GM18870 (cell line): ENCODE results near the gene L3MBTL4.
"Not testable (repeated sequence)": the region's sequence is repeated elsewhere in the genome, so short reads cannot be mapped to it uniquely, and the experiment has no call there.

Experiments
- ATAC-seq: cut with Tn5 transposase; IDR thresholded peaks from one replicate; pipeline ENCODE4 v1.9.1; 2021; ENCODE audit warnings: moderate library complexity; ENCODE audit not compliant: unreplicated experiment

Gene L3MBTL4

DNA sequence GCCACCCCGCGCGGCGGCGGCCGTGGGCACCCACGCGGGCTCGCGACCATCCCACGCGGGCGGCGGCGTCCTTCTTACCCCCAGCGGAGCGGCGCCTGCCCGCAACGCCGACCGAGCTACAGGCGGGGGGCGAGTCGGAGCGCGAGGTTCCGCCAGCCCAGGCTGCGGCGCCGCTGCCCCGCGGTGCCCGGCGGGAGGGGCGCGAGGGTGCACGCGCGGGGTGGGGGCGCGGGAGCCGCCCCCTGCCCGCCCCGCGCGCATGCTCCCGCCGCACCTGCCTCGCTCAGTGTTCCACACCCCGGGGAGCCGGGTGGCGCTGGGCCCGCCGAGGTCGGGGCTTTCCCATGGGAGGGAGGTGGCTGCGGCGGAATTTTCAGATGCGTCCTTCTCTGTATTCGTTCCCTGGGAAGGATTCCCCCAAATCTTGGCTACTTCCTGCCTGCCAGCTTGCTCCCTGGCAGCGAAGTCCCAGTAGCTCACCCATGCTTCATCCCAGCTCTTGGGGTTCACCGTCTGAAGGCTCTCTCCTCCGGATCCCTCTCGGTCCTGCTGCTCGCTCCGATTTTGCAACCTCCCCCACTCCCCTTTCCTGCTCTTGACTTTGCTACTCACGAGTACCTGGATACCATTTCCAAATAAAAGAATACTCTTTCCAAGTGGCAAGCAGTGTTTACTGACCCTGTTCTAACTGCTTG lies at the start of gene L3MBTL4:
L3MBTL4 (minus strand) TSS at position 189 of the 695 bp plus-strand sequence. CDS start 103,286 bp downstream, outside the sequence.
- peak; percentile 40 for ATAC-seq

GRCh38 chr18:6452194-6452593 lies 37.5 kb upstream of the L3MBTL4 start:
- no peak for ATAC-seq

DNA sequence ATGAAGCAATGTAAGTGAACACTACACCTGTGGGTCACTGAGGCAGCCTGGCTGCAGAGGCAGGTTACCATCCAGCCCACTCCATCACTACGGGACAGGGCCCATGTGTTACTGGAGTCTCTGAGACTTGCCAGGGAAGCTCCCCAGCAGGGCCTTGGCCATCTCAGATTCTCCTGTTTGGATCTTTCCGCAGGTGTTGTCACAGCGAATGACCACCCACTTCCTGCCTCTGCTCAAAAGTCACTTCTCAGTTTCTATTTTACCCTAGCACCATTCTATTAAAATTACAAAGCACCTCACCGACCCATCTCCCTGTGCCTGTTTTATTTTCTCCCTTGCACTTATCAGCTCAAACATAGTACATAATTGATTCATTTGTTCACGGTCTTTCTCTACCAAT lies 34.5 kb upstream of the L3MBTL4 start:
- ATAC-seq = peak; percentile 81

- no peak for ATAC-seq
Observed at GRCh38 chr18:6444466-6445228, 29.9 kb upstream of the L3MBTL4 start.

GRCh38 chr18:6441200-6441599 lies 26.5 kb upstream of the L3MBTL4 start:
- no peak for ATAC-seq

- ATAC-seq = no peak
Observed at GRCh38 chr18:6437937-6438818, 23.5 kb upstream of the L3MBTL4 start.

DNA sequence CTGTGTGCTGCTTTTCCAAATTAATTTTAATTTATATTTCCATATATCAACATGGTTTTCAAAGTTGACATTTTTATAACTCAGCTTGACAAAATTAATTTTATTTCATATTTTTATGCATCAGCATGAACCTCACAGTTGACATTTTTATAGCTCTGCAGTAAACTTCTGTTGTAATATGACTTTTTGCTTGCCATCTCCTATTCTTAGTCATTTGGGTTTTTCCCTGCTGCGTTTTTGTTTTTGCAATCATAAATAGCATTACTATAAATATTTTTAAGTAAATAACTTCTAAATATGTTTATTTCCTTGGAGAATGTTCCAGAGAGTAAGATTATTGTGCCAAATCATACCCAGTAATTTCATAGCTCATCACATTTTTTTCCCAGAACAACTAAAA lies 21.0 kb upstream of the L3MBTL4 start:
- no peak for ATAC-seq

DNA sequence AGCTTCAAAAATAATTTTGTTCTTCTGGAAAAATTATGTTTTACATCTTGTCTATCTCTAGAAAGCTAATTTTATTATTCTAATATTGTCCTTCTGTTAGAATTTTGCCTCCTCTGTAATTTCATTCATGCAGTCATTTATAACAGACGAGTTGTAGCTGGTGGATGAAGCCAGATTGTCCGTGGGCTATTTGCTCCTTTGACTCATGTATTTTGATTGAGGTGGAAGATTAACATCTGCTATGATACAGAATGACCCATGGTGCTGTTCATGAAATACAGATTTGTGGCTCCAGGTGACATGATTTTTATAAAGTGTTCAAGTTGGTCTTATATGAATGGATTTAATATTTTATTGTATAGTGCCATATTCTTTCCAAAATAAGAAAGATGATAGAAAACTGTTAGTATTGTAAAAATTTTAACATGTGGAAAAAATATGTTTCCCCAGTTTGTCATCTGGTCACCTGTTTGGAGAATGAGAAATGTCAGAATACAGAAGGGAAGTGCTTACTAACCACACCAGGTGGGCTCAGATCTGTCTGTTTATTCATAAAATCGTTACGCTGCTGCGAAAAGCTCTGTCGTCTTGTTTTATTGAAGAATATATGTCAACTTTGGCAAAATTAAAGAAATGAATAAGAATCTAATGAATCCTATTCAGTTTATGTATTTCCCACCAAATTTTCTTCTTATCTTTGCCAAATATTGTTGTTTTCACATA lies 20.4 kb upstream of the L3MBTL4 start:
- ATAC-seq = no peak

- no peak for ATAC-seq
Observed at GRCh38 chr18:6434481-6434880, 19.8 kb upstream of the L3MBTL4 start.

DNA sequence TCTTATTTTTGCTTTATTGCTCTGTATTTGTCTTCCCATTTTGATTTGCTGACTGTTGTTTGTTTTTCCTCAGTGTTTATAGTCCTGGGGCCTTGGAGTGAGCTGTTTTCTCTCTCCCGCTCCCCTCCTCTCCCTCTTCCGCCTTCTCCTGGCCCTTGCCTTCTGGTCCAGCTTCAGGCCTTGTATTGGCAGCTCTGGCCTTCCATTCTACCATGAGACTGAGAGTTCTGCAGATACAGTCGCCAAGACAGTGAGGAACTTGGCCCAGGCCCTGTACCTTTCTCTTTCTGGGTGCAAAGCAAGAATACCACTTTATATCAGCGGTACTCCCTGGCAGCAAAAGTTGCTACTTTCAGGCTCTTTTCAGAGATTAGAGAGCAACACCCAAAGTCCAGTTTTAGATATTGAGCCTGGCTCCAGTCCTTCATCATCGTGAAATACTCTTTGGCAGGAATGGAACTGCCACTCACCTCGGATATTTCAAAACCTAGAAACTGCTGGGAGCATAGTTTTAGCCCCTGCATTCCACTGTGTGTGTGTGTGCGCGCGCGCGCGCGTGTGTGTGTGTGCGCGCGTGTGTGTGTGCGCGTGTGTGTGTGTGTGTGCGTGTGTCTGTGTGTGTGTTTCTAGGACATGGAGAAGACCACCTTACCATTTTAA lies 17.1 kb upstream of the L3MBTL4 start:
- no peak for ATAC-seq

DNA sequence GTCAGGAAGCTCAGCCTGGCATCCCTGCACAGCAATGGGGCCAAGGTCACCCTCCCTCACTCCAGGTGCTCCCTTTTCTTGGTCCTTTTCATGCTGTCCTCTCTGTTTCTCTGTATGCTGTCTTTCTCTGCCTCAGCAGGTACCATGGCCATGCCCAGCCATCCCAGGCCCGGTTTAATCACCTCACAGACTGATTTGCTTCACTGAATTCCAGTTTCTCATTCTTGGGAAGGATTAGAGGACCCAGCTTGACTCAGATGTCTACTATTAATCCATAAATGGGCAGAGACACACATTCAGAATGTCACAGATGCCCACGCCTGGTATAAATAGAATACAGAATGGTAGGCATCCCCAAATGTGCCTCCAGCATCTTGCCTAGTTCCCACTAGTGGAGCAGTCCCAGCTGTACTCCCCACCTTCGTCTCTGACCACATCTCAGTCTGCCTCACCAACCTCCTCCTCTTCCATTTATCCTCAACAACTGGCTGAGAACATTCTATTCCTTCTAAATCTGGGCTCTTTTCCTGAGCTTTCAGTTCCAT lies 14.2 kb upstream of the L3MBTL4 start:
- ATAC-seq = no peak

- ATAC-seq = no peak
Observed at GRCh38 chr18:6427286-6427685, 12.6 kb upstream of the L3MBTL4 start.

- ATAC-seq = no peak
Observed at GRCh38 chr18:6423289-6423688, 8.6 kb upstream of the L3MBTL4 start.

GRCh38 chr18:6414118-6414722 lies 491 bp downstream of the L3MBTL4 start:
- peak; percentile 63 for ATAC-seq

DNA sequence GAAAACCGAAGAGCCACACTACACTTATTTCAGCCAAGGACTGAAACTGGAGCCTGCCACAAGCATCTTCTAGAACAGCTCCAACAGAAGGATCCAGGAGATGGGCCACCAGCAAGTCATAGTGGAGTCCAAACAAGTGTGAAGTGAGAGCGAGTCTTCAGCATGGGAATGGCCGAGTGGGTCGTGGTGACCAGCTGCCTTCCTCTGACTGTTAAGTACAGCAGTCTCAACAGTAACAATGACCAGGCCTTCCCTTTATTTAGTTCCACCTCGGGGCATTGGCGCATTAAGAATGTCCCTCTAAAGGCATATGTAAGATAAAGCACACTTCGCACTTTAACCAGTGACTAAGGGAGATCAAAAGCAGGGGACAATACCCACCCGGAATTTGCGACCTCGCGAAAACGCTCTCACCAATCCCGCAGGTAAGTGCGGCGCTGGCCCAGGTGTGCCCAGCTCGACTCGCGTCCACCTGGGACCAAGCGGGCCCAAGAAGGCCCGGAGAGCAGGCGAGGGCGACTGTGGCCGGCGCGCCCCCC lies 1.1 kb downstream of the L3MBTL4 start:
- ATAC-seq = no peak

GRCh38 chr18:6412933-6413472 lies 1.7 kb downstream of the L3MBTL4 start:
- no peak for ATAC-seq

- no peak for ATAC-seq
Observed at GRCh38 chr18:6411382-6411781, 3.3 kb downstream of the L3MBTL4 start.

DNA sequence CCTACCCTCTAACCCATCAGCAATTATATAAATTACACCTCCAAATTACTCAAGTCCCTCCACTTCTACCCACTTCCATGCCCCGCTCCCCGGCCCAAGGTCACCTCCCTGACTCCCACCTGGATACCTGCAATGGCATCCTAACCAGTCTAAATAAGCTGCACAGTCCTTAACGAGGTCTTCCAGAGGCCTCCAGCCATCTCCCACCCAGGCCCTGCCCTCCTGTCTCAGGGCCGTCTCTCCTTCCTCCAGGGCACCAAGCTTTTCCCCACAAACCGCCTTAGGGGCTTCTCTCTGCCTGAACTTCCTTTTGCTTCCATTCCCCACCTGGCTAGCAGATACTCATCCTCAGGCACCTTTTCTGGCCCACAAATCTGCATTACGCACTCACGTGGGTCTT lies 4.8 kb downstream of the L3MBTL4 start:
- no peak for ATAC-seq

- ATAC-seq = not testable (repeated sequence)
Observed at GRCh38 chr18:6408543-6408942, 6.2 kb downstream of the L3MBTL4 start.
